Measurements from ENCODE around the gene GTPBP3. TPM values are rescaled to one million over a fixed set of nuclear protein-coding genes. Genes with fewer than 3 reads are reported as not detected.

GTPBP3 gene
- total and polyA plus RNA-seq, 2 of the 13 experiments (the other 11 are each of a cell fraction or from before 2014, with no cell fraction given) = 17.5 to 30.0 TPM

DNA sequence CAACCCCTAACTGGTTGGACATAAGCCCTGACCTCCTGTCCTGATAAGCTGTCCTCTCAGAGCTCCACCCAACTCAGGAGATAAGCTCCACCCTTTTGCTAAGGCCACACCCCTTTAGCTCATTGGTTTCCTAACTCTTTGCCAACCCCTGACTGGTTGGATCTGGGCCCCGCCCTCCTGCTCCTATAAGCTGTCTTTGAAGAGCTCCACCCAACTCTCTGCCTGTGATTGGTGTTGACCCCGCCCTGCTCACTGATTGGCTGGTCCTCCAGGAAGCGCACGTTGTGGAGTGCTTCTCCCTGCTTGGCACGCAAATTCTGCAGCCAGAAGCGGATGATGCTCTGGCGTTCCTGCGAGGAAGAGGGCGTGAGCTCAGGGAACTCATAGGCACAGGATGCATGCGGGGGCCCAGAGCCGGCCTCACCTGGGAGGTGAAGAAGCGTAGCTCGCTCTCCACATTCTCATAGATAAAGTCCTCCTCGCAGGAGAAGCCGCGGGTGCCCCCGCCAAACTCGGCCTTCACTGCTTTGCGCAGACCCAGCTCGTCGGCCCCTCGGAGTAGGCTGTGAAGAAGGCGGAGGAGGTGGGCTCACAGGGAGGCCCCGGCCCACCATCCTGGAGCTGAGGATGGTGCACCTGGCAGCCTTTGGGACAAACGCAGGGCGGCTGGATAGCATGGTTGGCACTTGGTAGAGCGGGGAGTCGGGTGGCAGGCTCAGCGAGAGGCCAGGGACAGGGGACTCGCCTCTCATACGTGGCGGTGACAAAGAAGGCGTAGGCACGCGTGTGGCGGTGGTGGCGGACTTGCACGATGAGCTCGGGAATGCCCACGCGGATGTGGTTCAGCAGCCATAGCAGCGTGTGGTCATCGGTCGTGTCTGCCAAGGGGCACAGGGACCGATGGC lies 4.4 kb upstream of the GTPBP3 start (continued):
- TF ChIP-seq, protein P1, sequence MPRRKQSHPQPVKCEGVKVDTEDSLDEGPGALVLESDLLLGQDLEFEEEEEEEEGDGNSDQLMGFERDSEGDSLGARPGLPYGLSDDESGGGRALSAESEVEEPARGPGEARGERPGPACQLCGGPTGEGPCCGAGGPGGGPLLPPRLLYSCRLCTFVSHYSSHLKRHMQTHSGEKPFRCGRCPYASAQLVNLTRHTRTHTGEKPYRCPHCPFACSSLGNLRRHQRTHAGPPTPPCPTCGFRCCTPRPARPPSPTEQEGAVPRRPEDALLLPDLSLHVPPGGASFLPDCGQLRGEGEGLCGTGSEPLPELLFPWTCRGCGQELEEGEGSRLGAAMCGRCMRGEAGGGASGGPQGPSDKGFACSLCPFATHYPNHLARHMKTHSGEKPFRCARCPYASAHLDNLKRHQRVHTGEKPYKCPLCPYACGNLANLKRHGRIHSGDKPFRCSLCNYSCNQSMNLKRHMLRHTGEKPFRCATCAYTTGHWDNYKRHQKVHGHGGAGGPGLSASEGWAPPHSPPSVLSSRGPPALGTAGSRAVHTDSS (CRISPR knock-in tag; conservative IDR thresholded peaks at IDR 0.05) = no peak
- TF ChIP-seq MTA3 (CRISPR knock-in tag; IDR thresholded peaks at IDR 0.05) = no peak
- no peak for TF ChIP-seq SMAD9 (CRISPR knock-in tag; IDR thresholded peaks at IDR 0.05)
- no peak for TF ChIP-seq PPARG (CRISPR knock-in tag; conservative IDR thresholded peaks at IDR 0.05)
- TF ChIP-seq ZNF766 (CRISPR knock-in tag; IDR thresholded peaks at IDR 0.05; ENCODE audit: borderline replicate concordance) = no peak
- TF ChIP-seq SP1 (IDR thresholded peaks at IDR 0.05) = no peak
- TF ChIP-seq SP1 (CRISPR knock-in tag; IDR thresholded peaks at IDR 0.05) = peak; percentile 57; the same call in 1 of the 2 replicates
- TF ChIP-seq ZNF33A (CRISPR knock-in tag; IDR thresholded peaks at IDR 0.05; ENCODE audit: borderline replicate concordance) = no peak
- no peak for TF ChIP-seq PCBP1 (IDR thresholded peaks at IDR 0.05; ENCODE audit: borderline replicate concordance, low read depth, low read length)
- no peak for TF ChIP-seq TOPORS (CRISPR knock-in tag; IDR thresholded peaks at IDR 0.05)
- no peak for TF ChIP-seq ZMYM3 (CRISPR knock-in tag; IDR thresholded peaks at IDR 0.05)
- TF ChIP-seq, protein P2, sequence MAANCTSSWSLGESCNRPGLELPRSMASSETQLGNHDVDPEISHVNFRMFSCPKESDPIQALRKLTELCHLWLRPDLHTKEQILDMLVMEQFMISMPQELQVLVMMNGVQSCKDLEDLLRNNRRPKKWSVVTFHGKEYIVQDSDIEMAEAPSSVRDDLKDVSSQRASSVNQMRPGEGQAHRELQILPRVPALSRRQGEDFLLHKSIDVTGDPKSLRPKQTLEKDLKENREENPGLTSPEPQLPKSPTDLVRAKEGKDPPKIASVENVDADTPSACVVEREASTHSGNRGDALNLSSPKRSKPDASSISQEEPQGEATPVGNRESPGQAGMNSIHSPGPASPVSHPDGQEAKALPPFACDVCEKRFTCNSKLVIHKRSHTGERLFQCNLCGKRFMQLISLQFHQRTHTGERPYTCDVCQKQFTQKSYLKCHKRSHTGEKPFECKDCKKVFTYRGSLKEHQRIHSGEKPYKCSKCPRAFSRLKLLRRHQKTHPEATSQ (CRISPR knock-in tag; IDR thresholded peaks at IDR 0.05; ENCODE audit: borderline replicate concordance) = no peak
- no peak for TF ChIP-seq HHEX (CRISPR knock-in tag; IDR thresholded peaks at IDR 0.05)
- TF ChIP-seq SP2 (CRISPR knock-in tag; IDR thresholded peaks at IDR 0.05) = peak; percentile 46; the same call in 1 of the 2 replicates
- TF ChIP-seq YY1 (IDR thresholded peaks at IDR 0.05; ENCODE audit: insufficient read depth, insufficient replicate concordance, low read depth, low read length) = no peak
- no peak for TF ChIP-seq ZNF282 (IDR thresholded peaks at IDR 0.05; ENCODE audit: partially characterized antibody)
- no peak for TF ChIP-seq SOX6 (IDR thresholded peaks at IDR 0.05)
- no peak for TF ChIP-seq SOX6 (CRISPR knock-in tag; IDR thresholded peaks at IDR 0.05)
- TF ChIP-seq, protein P3, sequence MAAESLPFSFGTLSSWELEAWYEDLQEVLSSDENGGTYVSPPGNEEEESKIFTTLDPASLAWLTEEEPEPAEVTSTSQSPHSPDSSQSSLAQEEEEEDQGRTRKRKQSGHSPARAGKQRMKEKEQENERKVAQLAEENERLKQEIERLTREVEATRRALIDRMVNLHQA (CRISPR knock-in tag; IDR thresholded peaks at IDR 0.05) = no peak
- no peak for TF ChIP-seq MBNL3 (CRISPR knock-in tag; conservative IDR thresholded peaks at IDR 0.05)
- TF ChIP-seq, protein P4, sequence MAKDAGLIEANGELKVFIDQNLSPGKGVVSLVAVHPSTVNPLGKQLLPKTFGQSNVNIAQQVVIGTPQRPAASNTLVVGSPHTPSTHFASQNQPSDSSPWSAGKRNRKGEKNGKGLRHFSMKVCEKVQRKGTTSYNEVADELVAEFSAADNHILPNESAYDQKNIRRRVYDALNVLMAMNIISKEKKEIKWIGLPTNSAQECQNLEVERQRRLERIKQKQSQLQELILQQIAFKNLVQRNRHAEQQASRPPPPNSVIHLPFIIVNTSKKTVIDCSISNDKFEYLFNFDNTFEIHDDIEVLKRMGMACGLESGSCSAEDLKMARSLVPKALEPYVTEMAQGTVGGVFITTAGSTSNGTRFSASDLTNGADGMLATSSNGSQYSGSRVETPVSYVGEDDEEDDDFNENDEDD (CRISPR knock-in tag; IDR thresholded peaks at IDR 0.05; ENCODE audit: borderline replicate concordance) = no peak
- no peak for TF ChIP-seq CCDC6 (CRISPR knock-in tag; IDR thresholded peaks at IDR 0.05)
- TF ChIP-seq, protein P5, sequence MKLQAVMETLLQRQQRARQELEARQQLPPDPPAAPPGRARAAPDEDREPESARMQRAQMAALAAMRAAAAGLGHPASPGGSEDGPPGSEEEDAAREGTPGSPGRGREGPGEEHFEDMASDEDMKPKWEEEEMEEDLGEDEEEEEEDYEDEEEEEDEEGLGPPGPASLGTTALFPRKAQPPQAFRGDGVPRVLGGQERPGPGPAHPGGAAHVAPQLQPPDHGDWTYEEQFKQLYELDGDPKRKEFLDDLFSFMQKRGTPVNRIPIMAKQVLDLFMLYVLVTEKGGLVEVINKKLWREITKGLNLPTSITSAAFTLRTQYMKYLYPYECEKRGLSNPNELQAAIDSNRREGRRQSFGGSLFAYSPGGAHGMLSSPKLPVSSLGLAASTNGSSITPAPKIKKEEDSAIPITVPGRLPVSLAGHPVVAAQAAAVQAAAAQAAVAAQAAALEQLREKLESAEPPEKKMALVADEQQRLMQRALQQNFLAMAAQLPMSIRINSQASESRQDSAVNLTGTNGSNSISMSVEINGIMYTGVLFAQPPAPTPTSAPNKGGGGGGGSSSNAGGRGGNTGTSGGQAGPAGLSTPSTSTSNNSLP (IDR thresholded peaks at IDR 0.05; ENCODE audit: low read depth, low read length) = no peak
- no peak for TF ChIP-seq ZNF724P (CRISPR knock-in tag; IDR thresholded peaks at IDR 0.05; ENCODE audit: borderline replicate concordance)
- TF ChIP-seq RFXAP (CRISPR knock-in tag; IDR thresholded peaks at IDR 0.05; ENCODE audit: borderline replicate concordance) = 0 out of 2 replicates have a peak, but pooled peaks have one; percentile 27
